Measurements from ENCODE around the gene XPNPEP1.

DNA sequence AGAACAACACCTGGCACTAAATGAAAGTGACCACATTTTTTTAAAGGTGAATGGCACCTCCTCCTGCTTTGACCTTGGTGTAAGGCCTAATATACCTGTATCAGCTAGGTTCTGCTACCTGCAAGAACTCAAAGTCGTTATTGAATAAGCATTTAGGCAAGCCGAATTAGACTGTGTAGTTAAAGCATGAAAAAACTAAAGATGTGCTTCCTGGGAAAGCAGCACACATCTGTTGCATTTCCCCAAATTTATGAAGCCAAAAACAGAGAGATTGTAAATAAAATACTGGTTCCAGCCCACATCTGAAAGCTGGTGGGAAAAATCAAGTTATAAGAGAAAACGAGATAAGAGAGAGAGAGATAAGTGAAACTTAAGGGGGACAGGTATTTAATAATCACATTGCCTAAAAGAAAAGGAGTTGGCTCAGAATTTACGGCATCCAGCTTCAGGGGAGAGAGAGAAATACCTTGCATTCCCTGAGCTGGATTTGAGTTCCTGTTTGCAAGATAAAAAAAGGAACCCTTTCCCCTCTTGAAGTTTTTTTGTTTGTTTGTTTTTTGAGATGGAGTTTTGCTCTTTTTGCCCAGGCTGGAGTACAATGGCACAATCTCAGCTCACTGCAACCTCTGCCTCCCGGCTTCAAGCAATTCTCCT is 1.8 kb upstream of the XPNPEP1 start:
- TF ChIP-seq, protein P1, sequence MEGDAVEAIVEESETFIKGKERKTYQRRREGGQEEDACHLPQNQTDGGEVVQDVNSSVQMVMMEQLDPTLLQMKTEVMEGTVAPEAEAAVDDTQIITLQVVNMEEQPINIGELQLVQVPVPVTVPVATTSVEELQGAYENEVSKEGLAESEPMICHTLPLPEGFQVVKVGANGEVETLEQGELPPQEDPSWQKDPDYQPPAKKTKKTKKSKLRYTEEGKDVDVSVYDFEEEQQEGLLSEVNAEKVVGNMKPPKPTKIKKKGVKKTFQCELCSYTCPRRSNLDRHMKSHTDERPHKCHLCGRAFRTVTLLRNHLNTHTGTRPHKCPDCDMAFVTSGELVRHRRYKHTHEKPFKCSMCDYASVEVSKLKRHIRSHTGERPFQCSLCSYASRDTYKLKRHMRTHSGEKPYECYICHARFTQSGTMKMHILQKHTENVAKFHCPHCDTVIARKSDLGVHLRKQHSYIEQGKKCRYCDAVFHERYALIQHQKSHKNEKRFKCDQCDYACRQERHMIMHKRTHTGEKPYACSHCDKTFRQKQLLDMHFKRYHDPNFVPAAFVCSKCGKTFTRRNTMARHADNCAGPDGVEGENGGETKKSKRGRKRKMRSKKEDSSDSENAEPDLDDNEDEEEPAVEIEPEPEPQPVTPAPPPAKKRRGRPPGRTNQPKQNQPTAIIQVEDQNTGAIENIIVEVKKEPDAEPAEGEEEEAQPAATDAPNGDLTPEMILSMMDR (IDR thresholded peaks at IDR 0.05) = no peak
- TF ChIP-seq POLR2A (IDR thresholded peaks at IDR 0.05) = no peak

Data from adrenal gland (tissue), 5 donors.